HG02970 (cell line): Measurements from ENCODE around the gene RPS25.
"Not testable (repeated sequence)": the region's sequence is repeated elsewhere in the genome, so short reads cannot be mapped to it uniquely, and the experiment has no call there.

Experiments used
- ATAC-seq: cut with Tn5 transposase; IDR thresholded peaks from one replicate; pipeline ENCODE4 v1.9.1; 2021; ENCODE audit warnings: mild to moderate bottlenecking, moderate library complexity, moderate number of reproducible peaks; ENCODE audit not compliant: unreplicated experiment, low FRiP score

RPS25 gene

GRCh38 chr11:118975771-118976709, 42.1 kb downstream of the RPS25 start:
- ATAC-seq: no peak

- no peak for ATAC-seq
These were observed 44.2 kb downstream of the RPS25 start for GRCh38 chr11:118973985-118974384.

GRCh38 chr11:118971646-118972045, 46.5 kb downstream of the RPS25 start, which contains the start of gene FOXR1:
Gene FOXR1, plus strand, starts transcription at chr11:118971761. Its CDS starts 171 bp downstream, at chr11:118971932.
- no peak for ATAC-seq

- ATAC-seq: not testable (repeated sequence)
These were observed 48.6 kb downstream of the RPS25 start for GRCh38 chr11:118969508-118969907.
